Measurements from ENCODE around the gene ADI1.

DNA sequence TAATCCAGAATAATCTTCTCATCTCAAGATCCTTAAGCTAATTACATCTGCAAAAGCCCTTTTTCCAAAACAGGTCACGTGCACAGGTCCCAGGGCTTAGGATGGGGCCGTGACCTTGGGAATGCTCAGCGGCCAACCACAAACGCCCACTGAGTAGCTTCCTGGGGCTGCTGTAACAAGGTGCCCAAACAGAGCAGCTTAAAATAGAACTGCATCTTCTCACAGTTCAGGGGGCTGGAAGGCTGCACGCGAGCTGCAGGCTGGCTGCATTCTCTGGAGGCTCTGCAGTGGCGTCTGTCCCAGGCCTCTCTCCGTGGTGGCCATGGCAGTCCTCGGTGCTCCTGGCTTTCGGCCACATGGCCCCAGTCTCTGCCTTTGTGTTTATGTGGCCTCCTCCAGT, 31.9 kb downstream of the ADI1 start:
- TF ChIP-seq, protein P1, sequence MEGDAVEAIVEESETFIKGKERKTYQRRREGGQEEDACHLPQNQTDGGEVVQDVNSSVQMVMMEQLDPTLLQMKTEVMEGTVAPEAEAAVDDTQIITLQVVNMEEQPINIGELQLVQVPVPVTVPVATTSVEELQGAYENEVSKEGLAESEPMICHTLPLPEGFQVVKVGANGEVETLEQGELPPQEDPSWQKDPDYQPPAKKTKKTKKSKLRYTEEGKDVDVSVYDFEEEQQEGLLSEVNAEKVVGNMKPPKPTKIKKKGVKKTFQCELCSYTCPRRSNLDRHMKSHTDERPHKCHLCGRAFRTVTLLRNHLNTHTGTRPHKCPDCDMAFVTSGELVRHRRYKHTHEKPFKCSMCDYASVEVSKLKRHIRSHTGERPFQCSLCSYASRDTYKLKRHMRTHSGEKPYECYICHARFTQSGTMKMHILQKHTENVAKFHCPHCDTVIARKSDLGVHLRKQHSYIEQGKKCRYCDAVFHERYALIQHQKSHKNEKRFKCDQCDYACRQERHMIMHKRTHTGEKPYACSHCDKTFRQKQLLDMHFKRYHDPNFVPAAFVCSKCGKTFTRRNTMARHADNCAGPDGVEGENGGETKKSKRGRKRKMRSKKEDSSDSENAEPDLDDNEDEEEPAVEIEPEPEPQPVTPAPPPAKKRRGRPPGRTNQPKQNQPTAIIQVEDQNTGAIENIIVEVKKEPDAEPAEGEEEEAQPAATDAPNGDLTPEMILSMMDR (conservative IDR thresholded peaks at IDR 0.05; ENCODE audit: low read depth, low read length), result no peak
- TF ChIP-seq RCOR1 (IDR thresholded peaks at IDR 0.05; ENCODE audit: insufficient replicate concordance, low read length) (no peak), MAFK (IDR thresholded peaks at IDR 0.05; ENCODE audit: low read depth, low read length) (no peak), POLR2A (IDR thresholded peaks at IDR 0.05; ENCODE audit: low read depth, low read length) (no peak), RAD21 (IDR thresholded peaks at IDR 0.05; ENCODE audit: low read length) (no peak), BHLHE40 (IDR thresholded peaks at IDR 0.05; ENCODE audit: low read depth, low read length) (no peak), SMC3 (IDR thresholded peaks at IDR 0.05; ENCODE audit: low read depth, low read length) (no peak), RFX5 (IDR thresholded peaks at IDR 0.05; ENCODE audit: low read depth, low read length) (no peak), MXI1 (IDR thresholded peaks at IDR 0.05; ENCODE audit: borderline replicate concordance, low read depth, low read length) (no peak), FOS (IDR thresholded peaks at IDR 0.05; ENCODE audit: low read depth, low read length) (no peak)
- TF ChIP-seq, protein P2, sequence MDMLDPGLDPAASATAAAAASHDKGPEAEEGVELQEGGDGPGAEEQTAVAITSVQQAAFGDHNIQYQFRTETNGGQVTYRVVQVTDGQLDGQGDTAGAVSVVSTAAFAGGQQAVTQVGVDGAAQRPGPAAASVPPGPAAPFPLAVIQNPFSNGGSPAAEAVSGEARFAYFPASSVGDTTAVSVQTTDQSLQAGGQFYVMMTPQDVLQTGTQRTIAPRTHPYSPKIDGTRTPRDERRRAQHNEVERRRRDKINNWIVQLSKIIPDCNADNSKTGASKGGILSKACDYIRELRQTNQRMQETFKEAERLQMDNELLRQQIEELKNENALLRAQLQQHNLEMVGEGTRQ (IDR thresholded peaks at IDR 0.05; ENCODE audit: low read depth, low read length), result no peak
- TF ChIP-seq, protein P3, sequence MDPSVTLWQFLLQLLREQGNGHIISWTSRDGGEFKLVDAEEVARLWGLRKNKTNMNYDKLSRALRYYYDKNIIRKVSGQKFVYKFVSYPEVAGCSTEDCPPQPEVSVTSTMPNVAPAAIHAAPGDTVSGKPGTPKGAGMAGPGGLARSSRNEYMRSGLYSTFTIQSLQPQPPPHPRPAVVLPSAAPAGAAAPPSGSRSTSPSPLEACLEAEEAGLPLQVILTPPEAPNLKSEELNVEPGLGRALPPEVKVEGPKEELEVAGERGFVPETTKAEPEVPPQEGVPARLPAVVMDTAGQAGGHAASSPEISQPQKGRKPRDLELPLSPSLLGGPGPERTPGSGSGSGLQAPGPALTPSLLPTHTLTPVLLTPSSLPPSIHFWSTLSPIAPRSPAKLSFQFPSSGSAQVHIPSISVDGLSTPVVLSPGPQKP (IDR thresholded peaks at IDR 0.05; ENCODE audit: borderline replicate concordance, low read depth, low read length), result no peak

Measured in IMR-90 (cell line).